ENCODE results near the gene TLX3.

DNA sequence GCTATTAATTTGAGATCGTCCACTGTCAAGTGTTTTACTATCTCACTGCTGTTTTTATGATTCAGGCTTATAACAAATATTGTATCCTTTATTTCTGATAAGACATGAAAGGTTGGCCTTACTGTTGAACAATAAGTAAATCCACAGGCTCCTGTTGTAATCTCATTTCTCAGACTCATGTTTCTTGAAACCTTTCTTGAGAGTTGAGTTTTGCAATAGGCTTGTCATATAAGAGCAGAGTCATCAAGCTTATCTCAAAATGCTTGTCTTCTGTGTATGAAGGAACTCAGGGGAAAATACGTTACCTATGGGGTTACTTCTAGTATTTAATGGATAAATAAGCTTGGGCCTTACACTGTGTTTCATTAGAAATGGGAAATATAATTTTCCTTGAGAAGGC lies 9.2 kb upstream of the TLX3 start:
- TF ChIP-seq, protein P1, sequence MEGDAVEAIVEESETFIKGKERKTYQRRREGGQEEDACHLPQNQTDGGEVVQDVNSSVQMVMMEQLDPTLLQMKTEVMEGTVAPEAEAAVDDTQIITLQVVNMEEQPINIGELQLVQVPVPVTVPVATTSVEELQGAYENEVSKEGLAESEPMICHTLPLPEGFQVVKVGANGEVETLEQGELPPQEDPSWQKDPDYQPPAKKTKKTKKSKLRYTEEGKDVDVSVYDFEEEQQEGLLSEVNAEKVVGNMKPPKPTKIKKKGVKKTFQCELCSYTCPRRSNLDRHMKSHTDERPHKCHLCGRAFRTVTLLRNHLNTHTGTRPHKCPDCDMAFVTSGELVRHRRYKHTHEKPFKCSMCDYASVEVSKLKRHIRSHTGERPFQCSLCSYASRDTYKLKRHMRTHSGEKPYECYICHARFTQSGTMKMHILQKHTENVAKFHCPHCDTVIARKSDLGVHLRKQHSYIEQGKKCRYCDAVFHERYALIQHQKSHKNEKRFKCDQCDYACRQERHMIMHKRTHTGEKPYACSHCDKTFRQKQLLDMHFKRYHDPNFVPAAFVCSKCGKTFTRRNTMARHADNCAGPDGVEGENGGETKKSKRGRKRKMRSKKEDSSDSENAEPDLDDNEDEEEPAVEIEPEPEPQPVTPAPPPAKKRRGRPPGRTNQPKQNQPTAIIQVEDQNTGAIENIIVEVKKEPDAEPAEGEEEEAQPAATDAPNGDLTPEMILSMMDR (IDR thresholded peaks at IDR 0.05): no peak
- no peak for TF ChIP-seq ZFX (IDR thresholded peaks at IDR 0.05; ENCODE audit: borderline replicate concordance)

Data from 22Rv1 (cell line).